GM20431 (cell line): Measurements from ENCODE around the gene U2AF2.

Experiments used
- in situ Hi-C: fragments of 300-500 bp; cut with MseI, MboI; formaldehyde crosslinking; loops from one replicate; pipeline ENCODE4 v1.15.0; 2020; ENCODE audit warnings: low sequenced_read_pairs; ENCODE audit not compliant: unreplicated experiment

U2AF2 gene

GRCh38 chr19:55621205-55621672, 33.6 kb upstream of the U2AF2 start:
- in situ Hi-C loops: loop anchor here (10.0 kb wide), 1 partner anchor 106 kb away; no protein-coding TSS in a partner anchor

- in situ Hi-C loops: loop anchor here (10.0 kb wide), 1 partner anchor 107 kb away; no protein-coding TSS in a partner anchor
Measured at GRCh38 chr19:55621673-55622231, 33.1 kb upstream of the U2AF2 start.

- in situ Hi-C loops: loop anchor here (10.0 kb wide), 1 partner anchor 108 kb away; no protein-coding TSS in a partner anchor
Measured at GRCh38 chr19:55622242-55622969, 32.4 kb upstream of the U2AF2 start.

GRCh38 chr19:55623130-55623529, 31.7 kb upstream of the U2AF2 start:
- in situ Hi-C loops: loop anchor here (10.0 kb wide), 1 partner anchor 108 kb away; no protein-coding TSS in a partner anchor

- in situ Hi-C loops: loop anchor here (10.0 kb wide), 1 partner anchor 109 kb away; no protein-coding TSS in a partner anchor
Measured at GRCh38 chr19:55623561-55623960, 31.3 kb upstream of the U2AF2 start.

- in situ Hi-C loops: loop anchor here (10.0 kb wide), 1 partner anchor 110 kb away; no protein-coding TSS in a partner anchor
Measured at GRCh38 chr19:55624109-55625003, 30.5 kb upstream of the U2AF2 start, which contains the start of gene ZNF784. TSS of gene ZNF784 (minus strand) at chr19:55624566. CDS start at chr19:55624561, 5 bp downstream.

GRCh38 chr19:55625004-55625326, 29.9 kb upstream of the U2AF2 start:
- in situ Hi-C loops: loop anchor here (10.0 kb wide), 1 partner anchor 110 kb away; no protein-coding TSS in a partner anchor

GRCh38 chr19:55626350-55626749, 28.5 kb upstream of the U2AF2 start:
- in situ Hi-C loops: loop anchor here (10.0 kb wide), 1 partner anchor 112 kb away; no protein-coding TSS in a partner anchor

- in situ Hi-C loops: no loop called here
Measured at GRCh38 chr19:55632463-55632834, 22.4 kb upstream of the U2AF2 start.

- in situ Hi-C loops: no loop called here
Measured at GRCh38 chr19:55633861-55634260, 21.0 kb upstream of the U2AF2 start.

- in situ Hi-C loops: no loop called here
Measured at GRCh38 chr19:55635334-55635717, 19.5 kb upstream of the U2AF2 start.

GRCh38 chr19:55635856-55636440, 18.9 kb upstream of the U2AF2 start:
- in situ Hi-C loops: no loop called here

- in situ Hi-C loops: no loop called here
Measured at GRCh38 chr19:55636723-55637122, 18.1 kb upstream of the U2AF2 start.

GRCh38 chr19:55637534-55637933, 17.3 kb upstream of the U2AF2 start:
- in situ Hi-C loops: no loop called here

GRCh38 chr19:55638864-55639359, 15.9 kb upstream of the U2AF2 start:
- in situ Hi-C loops: no loop called here

GRCh38 chr19:55640043-55640576, 14.7 kb upstream of the U2AF2 start:
- in situ Hi-C loops: no loop called here

GRCh38 chr19:55640577-55641425, 14.0 kb upstream of the U2AF2 start, which contains the start of gene ZNF580:
TSS of gene ZNF580 (plus strand) at chr19:55641002. CDS start at chr19:55642509, 1,507 bp downstream.
- in situ Hi-C loops: no loop called here

GRCh38 chr19:55641426-55642152, 13.2 kb upstream of the U2AF2 start:
- in situ Hi-C loops: no loop called here
